HepG2 (cell line): Measurements from ENCODE around the gene DNM3.

Source experiments
- JUN ChIP-seq: sonication (generic); formaldehyde crosslinking; IDR thresholded peaks from 2 replicates; pipeline ENCODE4 v1.4.0; 2020; ENCODE audit warnings: mild to moderate bottlenecking, missing genetic modification reagents
- MLX ChIP-seq: IDR thresholded peaks from 2 replicates; pipeline ENCODE4 v1.6.1; 2016
- PLSCR1 ChIP-seq: sonication (generic); formaldehyde crosslinking; IDR thresholded peaks from 2 replicates; pipeline ENCODE4 v1.5.0; 2020; ENCODE audit warnings: missing genetic modification reagents, mild to moderate bottlenecking, borderline replicate concordance
- RERE ChIP-seq: IDR thresholded peaks from 2 replicates; pipeline ENCODE4 v1.6.1; 2016; ENCODE audit warnings: low read depth, missing genetic modification reagents, missing compliant biosample characterization
- REST ChIP-seq, 2 experiments: IDR thresholded peaks; 2 replicates each; pipeline ENCODE4 v1.6.1; 2011 to 2012; ENCODE audit warnings: low read length in 2 of 2, borderline replicate concordance in 1 of 2, low read depth in 1 of 2, mild to moderate bottlenecking in 1 of 2, moderate library complexity in 1 of 2
- SRSF1 ChIP-seq: fragments of 200-400 bp; formaldehyde crosslinking; optimal IDR thresholded peaks from 2 replicates; pipeline ENCODE3; 2017; ENCODE audit warnings: mild to moderate bottlenecking, low read depth, low read length, moderate library complexity
- TBL1XR1 ChIP-seq: fragments of 150-350 bp; IDR thresholded peaks from 2 replicates; pipeline ENCODE4 v1.6.1; 2014; ENCODE audit warnings: borderline replicate concordance, low read length; ENCODE audit not compliant: partially characterized antibody
- THYN1 ChIP-seq: sonication (generic); formaldehyde crosslinking; IDR thresholded peaks from 2 replicates; pipeline ENCODE4 v1.8.1; 2023; ENCODE audit warnings: low read depth, mild to moderate bottlenecking, moderate library complexity, missing genetic modification reagents, borderline replicate concordance
- TP53 ChIP-seq: sonication (generic); formaldehyde crosslinking; conservative IDR thresholded peaks from 2 replicates; pipeline ENCODE4 v1.4.0; 2020; ENCODE audit warnings: missing genetic modification reagents
- ZFYVE20 ChIP-seq: sonication (generic); formaldehyde crosslinking; IDR thresholded peaks from 2 replicates; pipeline ENCODE4 v1.8.0; 2023; ENCODE audit warnings: low read depth, mild to moderate bottlenecking, moderate library complexity, missing genetic modification reagents, borderline replicate concordance
- ZNF687 ChIP-seq: sonication (generic); formaldehyde crosslinking; IDR thresholded peaks from 2 replicates; pipeline ENCODE4 v1.5.1; 2020; ENCODE audit warnings: mild to moderate bottlenecking, missing genetic modification reagents, moderate library complexity

GRCh38 chr1:172394811-172395210 lies 553.5 kb downstream of the DNM3 start:
- TF ChIP-seq THYN1 (no peak), ZFYVE20 (CRISPR knock-in tag) (no peak), REST (IDR thresholded peaks at IDR 0.05; ENCODE audit: borderline replicate concordance in 1 of 2, low read depth in 1 of 2, low read length in 2 of 2) (no peak), PLSCR1 (no peak), TP53 (CRISPR knock-in tag) (no peak), ZNF687 (CRISPR knock-in tag) (no peak), RERE (CRISPR knock-in tag) (no peak), MLX (CRISPR knock-in tag) (no peak), SRSF1 (no peak), TBL1XR1 (no peak), JUN (CRISPR knock-in tag) (no peak)
